Neural crest cell (in vitro differentiated cells): ENCODE data around the gene EGFR. TPM values are rescaled to one million over a fixed set of nuclear protein-coding genes. Genes with fewer than 3 reads are reported as not detected.

Experiments used
- DNase-seq: peaks from one replicate; pipeline ENCODE4 v3.0.0; 2021; ENCODE audit warnings: low read depth, mixed read lengths, low spot score
- H3K27ac Mint-ChIP-seq: one replicate; pipeline ENCODE4 v1.8.0; 2021; ENCODE audit warnings: mild to moderate bottlenecking, mixed read lengths; ENCODE audit not compliant: unreplicated experiment
- H3K27me3 Mint-ChIP-seq: 2 replicates; pipeline ENCODE4 v1.8.0; 2021; ENCODE audit warnings: low read depth, mild to moderate bottlenecking, mixed read lengths
- H3K36me3 Mint-ChIP-seq: 2 replicates; pipeline ENCODE4 v1.8.0; 2021; ENCODE audit warnings: low read depth, mild to moderate bottlenecking, mixed read lengths
- H3K4me1 Mint-ChIP-seq: 2 replicates; pipeline ENCODE4 v1.8.0; 2021; ENCODE audit warnings: mixed read lengths
- H3K4me3 Mint-ChIP-seq: one replicate; pipeline ENCODE4 v1.8.0; 2021; ENCODE audit warnings: mild to moderate bottlenecking, mixed read lengths
- H3K9me3 Mint-ChIP-seq: 2 replicates; pipeline ENCODE4 v1.8.0; 2021; ENCODE audit warnings: mixed read lengths
- total RNA-seq: library from RNA; stranded (reverse); gene quantifications from 2 replicates; pipeline ENCODE4 v1.2.1, GENCODE V29; 2021
- TF ChIP-seq, protein P1 (sequence below): fragments of 200-600 bp; sonication (generic); conservative IDR thresholded peaks from 2 replicates; pipeline ENCODE4 v1.5.0; 2021; ENCODE audit warnings: antibody characterized with exemption, mild to moderate bottlenecking

The EGFR gene
- total RNA-seq, 1 donor from 2014 or later = 2.3 TPM

DNA sequence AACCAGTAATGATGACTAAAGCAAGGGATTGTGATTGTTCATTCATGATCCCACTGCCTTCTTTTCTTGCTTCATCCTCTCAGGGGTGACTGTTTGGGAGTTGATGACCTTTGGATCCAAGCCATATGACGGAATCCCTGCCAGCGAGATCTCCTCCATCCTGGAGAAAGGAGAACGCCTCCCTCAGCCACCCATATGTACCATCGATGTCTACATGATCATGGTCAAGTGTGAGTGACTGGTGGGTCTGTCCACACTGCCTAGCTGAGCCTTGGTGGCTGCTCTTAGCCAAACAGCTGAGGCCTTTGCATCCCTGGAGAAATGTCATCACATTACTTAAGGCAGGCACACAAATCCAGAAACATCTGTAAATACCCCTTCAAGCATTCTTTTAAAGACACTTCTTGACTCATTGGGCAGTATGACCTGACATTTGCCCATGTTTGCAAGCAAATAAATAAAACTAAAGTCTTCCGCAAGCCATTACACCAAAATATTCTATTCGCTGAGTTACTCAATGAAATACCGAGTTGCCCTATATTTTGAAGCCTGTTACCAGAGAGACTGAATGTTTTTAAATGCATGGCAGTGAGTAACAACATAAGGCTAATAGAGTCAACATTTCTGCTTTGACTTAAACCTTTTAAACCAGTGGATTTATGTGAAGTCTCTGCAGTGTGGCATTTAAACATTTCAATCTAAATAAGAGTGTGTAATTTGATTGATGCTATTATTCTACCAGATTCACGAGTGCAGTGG lies 180.0 kb downstream of the EGFR start:
- no peaks in the 10 kb centered on the region for H3K4me1 Mint-ChIP-seq
- no peaks in the 10 kb centered on the region for H3K36me3 Mint-ChIP-seq
- H3K27me3 Mint-ChIP-seq = no peaks in the 10 kb centered on the region
- H3K9me3 Mint-ChIP-seq = no peaks in the 10 kb centered on the region
- no peak overlapping the region for H3K4me3 Mint-ChIP-seq
- TF ChIP-seq, protein P1, sequence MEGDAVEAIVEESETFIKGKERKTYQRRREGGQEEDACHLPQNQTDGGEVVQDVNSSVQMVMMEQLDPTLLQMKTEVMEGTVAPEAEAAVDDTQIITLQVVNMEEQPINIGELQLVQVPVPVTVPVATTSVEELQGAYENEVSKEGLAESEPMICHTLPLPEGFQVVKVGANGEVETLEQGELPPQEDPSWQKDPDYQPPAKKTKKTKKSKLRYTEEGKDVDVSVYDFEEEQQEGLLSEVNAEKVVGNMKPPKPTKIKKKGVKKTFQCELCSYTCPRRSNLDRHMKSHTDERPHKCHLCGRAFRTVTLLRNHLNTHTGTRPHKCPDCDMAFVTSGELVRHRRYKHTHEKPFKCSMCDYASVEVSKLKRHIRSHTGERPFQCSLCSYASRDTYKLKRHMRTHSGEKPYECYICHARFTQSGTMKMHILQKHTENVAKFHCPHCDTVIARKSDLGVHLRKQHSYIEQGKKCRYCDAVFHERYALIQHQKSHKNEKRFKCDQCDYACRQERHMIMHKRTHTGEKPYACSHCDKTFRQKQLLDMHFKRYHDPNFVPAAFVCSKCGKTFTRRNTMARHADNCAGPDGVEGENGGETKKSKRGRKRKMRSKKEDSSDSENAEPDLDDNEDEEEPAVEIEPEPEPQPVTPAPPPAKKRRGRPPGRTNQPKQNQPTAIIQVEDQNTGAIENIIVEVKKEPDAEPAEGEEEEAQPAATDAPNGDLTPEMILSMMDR = no peak
- H3K27ac Mint-ChIP-seq = no peak overlapping the region
- no peak for DNase-seq

- H3K4me3 Mint-ChIP-seq = no peak overlapping the region
- H3K27ac Mint-ChIP-seq = no peak overlapping the region
- no peaks in the 10 kb centered on the region for H3K27me3 Mint-ChIP-seq
- no peaks in the 10 kb centered on the region for H3K9me3 Mint-ChIP-seq
- TF ChIP-seq, protein P1 = no peak
- no peaks in the 10 kb centered on the region for H3K36me3 Mint-ChIP-seq
- no peak for DNase-seq
- H3K4me1 Mint-ChIP-seq = no peaks in the 10 kb centered on the region
Observed at GRCh38 chr7:55199418-55199817, 180.6 kb downstream of the EGFR start.

GRCh38 chr7:55200441-55200840 lies 181.6 kb downstream of the EGFR start:
- no peaks in the 10 kb centered on the region for H3K27me3 Mint-ChIP-seq
- no peak overlapping the region for H3K27ac Mint-ChIP-seq
- H3K4me3 Mint-ChIP-seq = no peak overlapping the region
- no peaks in the 10 kb centered on the region for H3K4me1 Mint-ChIP-seq
- H3K9me3 Mint-ChIP-seq = no peaks in the 10 kb centered on the region
- no peak for DNase-seq
- H3K36me3 Mint-ChIP-seq = no peaks in the 10 kb centered on the region
- TF ChIP-seq, protein P1 = no peak

DNA sequence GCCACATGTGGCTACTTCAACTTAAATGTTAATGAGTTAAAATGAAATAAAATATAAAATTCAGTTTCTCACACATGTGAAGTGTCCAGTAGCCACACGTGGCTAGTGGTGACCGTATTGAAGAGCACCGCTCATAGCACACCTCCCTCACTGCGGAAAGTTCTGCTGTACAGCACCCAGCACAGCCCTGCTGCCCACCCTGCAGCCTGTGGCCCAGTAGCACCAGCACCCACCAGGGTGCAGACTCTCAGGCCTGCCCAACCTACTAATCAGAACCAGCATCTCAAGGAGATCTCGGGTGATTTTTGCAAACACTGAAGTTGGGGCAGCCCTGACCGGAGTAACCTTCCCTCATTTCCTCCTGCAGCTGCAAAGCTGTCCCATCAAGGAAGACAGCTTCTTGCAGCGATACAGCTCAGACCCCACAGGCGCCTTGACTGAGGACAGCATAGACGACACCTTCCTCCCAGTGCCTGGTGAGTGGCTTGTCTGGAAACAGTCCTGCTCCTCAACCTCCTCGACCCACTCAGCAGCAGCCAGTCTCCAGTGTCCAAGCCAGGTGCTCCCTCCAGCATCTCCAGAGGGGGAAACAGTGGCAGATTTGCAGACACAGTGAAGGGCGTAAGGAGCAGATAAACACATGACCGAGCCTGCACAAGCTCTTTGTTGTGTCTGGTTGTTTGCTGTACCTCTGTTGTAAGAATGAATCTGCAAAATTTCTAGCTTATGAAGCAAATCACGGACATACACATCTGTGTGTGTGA lies 183.5 kb downstream of the EGFR start:
- TF ChIP-seq, protein P1 = no peak
- H3K27ac Mint-ChIP-seq = no peak overlapping the region
- DNase-seq = no peak
- no peaks in the 10 kb centered on the region for H3K9me3 Mint-ChIP-seq
- no peaks in the 10 kb centered on the region for H3K27me3 Mint-ChIP-seq
- no peaks in the 10 kb centered on the region for H3K36me3 Mint-ChIP-seq
- H3K4me3 Mint-ChIP-seq = no peak overlapping the region
- H3K4me1 Mint-ChIP-seq = no peaks in the 10 kb centered on the region

DNA sequence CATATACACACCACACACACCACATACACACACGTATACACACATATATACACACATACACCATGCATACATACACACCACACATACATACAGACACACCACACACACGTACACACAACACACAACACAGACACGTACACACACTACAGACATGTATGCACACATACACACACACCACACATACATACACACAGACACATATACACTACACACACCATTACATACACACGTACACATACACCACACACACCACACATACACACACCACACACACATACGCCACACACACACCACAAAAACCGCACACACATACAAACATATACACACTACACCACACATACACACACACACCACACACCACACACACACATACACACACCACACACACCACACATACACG lies 184.5 kb downstream of the EGFR start:
- Mint-ChIP-seq H3K27ac (no peak overlapping the region), H3K9me3 (no peaks in the 10 kb centered on the region), H3K4me3 (no peak overlapping the region), H3K36me3 (no peaks in the 10 kb centered on the region), H3K4me1 (no peaks in the 10 kb centered on the region), H3K27me3 (no peaks in the 10 kb centered on the region)
- TF ChIP-seq, protein P1 = no peak
- DNase-seq = no peak
